H9 (cell line): ENCODE data around the gene ELAC2. TPM values are rescaled to one million over a fixed set of nuclear protein-coding genes. Genes with fewer than 3 reads are reported as not detected.

Source experiments
- DNase-seq: peaks from one replicate; pipeline ENCODE4 v3.0.0-alpha.2; 2017
- H2AFZ ChIP-seq: one replicate; pipeline ENCODE4 v1.6.1; 2013; ENCODE audit warnings: mild to moderate bottlenecking, low read length, control low read depth, moderate library complexity
- H2AK5ac ChIP-seq: 2 replicates; pipeline ENCODE4 v1.6.1; 2013; ENCODE audit warnings: low read length, control low read depth, mixed read lengths; ENCODE audit not compliant: insufficient read length
- H2BK120ac ChIP-seq: one replicate; pipeline ENCODE4 v1.6.1; 2013; ENCODE audit warnings: low read depth, mild to moderate bottlenecking, low read length, control low read depth, inconsistent platforms; ENCODE audit not compliant: poor library complexity, severe bottlenecking
- H2BK12ac ChIP-seq: 2 replicates; pipeline ENCODE4 v1.6.1; 2013; ENCODE audit warnings: low read length, control low read depth, mixed read lengths, low read depth; ENCODE audit not compliant: insufficient read length
- H2BK15ac ChIP-seq: 2 replicates; pipeline ENCODE4 v1.6.1; 2013; ENCODE audit warnings: low read depth, low read length, control low read depth
- H2BK20ac ChIP-seq: one replicate; pipeline ENCODE4 v1.6.1; 2013; ENCODE audit warnings: low read depth, mild to moderate bottlenecking, low read length, control low read depth, inconsistent platforms; ENCODE audit not compliant: poor library complexity, severe bottlenecking
- H2BK5ac ChIP-seq: 2 replicates; pipeline ENCODE4 v1.6.1; 2013; ENCODE audit warnings: low read length, control low read depth, mixed read lengths; ENCODE audit not compliant: insufficient read length
- H3K14ac ChIP-seq: 2 replicates; pipeline ENCODE4 v1.6.1; 2013; ENCODE audit warnings: low read length, control low read depth; ENCODE audit not compliant: insufficient read depth
- H3K18ac ChIP-seq: 2 replicates; pipeline ENCODE4 v1.6.1; 2013; ENCODE audit warnings: low read depth, mild to moderate bottlenecking, mixed read lengths, low read length, control low read depth; ENCODE audit not compliant: insufficient read length
- H3K23ac ChIP-seq: 2 replicates; pipeline ENCODE4 v1.6.1; 2013; ENCODE audit warnings: low read length, control low read depth, mixed read lengths, low read depth; ENCODE audit not compliant: insufficient read length
- H3K23me2 ChIP-seq: 2 replicates; pipeline ENCODE4 v1.6.1; 2013; ENCODE audit warnings: low read depth, mild to moderate bottlenecking, mixed read lengths, low read length, control low read depth; ENCODE audit not compliant: insufficient read length, poor library complexity, severe bottlenecking
- H3K27ac ChIP-seq: 2 replicates; pipeline ENCODE4 v1.5.1; 2013; ENCODE audit warnings: low read length, control low read depth, mixed read lengths, low read depth; ENCODE audit not compliant: insufficient read length
- H3K27me3 ChIP-seq: 2 replicates; pipeline ENCODE4 v1.6.1; 2013; ENCODE audit warnings: low read length, control low read depth, inconsistent platforms; ENCODE audit not compliant: insufficient read depth
- H3K4ac ChIP-seq: 2 replicates; pipeline ENCODE4 v1.6.1; 2013; ENCODE audit warnings: low read depth, mild to moderate bottlenecking, control low read depth, inconsistent platforms, low read length, moderate library complexity
- H3K4me1 ChIP-seq: 2 replicates; pipeline ENCODE4 v1.6.1; 2013; ENCODE audit warnings: low read length, control low read depth, inconsistent platforms; ENCODE audit not compliant: insufficient read depth
- H3K4me2 ChIP-seq: 2 replicates; pipeline ENCODE4 v1.6.1; 2013; ENCODE audit warnings: low read length, control low read depth, mixed read lengths; ENCODE audit not compliant: insufficient read length, insufficient read depth
- H3K56ac ChIP-seq: 2 replicates; pipeline ENCODE4 v1.6.1; 2013; ENCODE audit warnings: low read depth, mild to moderate bottlenecking, mixed read lengths, low read length, control low read depth; ENCODE audit not compliant: insufficient read length
- H3K79me1 ChIP-seq: 2 replicates; pipeline ENCODE4 v1.6.1; 2013; ENCODE audit warnings: low read depth, mild to moderate bottlenecking, moderate library complexity, low read length, control low read depth, inconsistent platforms; ENCODE audit not compliant: insufficient read depth, poor library complexity, severe bottlenecking
- H3K79me2 ChIP-seq: 2 replicates; pipeline ENCODE4 v1.6.1; 2013; ENCODE audit warnings: low read length, control low read depth, inconsistent platforms; ENCODE audit not compliant: insufficient read depth
- H3K9ac ChIP-seq: 2 replicates; pipeline ENCODE4 v1.6.1; 2013; ENCODE audit warnings: low read length, control low read depth, mixed read lengths; ENCODE audit not compliant: insufficient read length; ENCODE audit errors: extremely low read depth
- H3K9me3 ChIP-seq: one replicate; pipeline ENCODE4 v1.6.1; 2013; ENCODE audit warnings: low read depth, low read length, inconsistent platforms; ENCODE audit not compliant: control insufficient read depth
- H3T11ph ChIP-seq: one replicate; pipeline ENCODE4 v1.6.1; 2013; ENCODE audit warnings: mild to moderate bottlenecking, low read length, control low read depth, inconsistent platforms
- H4K20me1 ChIP-seq: one replicate; pipeline ENCODE4 v1.6.1; 2013; ENCODE audit not compliant: control insufficient read depth, insufficient read length, insufficient read depth
- H4K5ac ChIP-seq: 2 replicates; pipeline ENCODE4 v1.6.1; 2013; ENCODE audit warnings: low read depth, mild to moderate bottlenecking, mixed read lengths, low read length, control low read depth; ENCODE audit not compliant: insufficient read length
- H4K8ac ChIP-seq: replicated peaks from 2 replicates; pipeline ENCODE4 v1.6.1; 2013; ENCODE audit warnings: low read length, control low read depth, mixed read lengths, low read depth; ENCODE audit not compliant: insufficient read length
- H4K91ac ChIP-seq: 2 replicates; pipeline ENCODE4 v1.6.1; 2013; ENCODE audit warnings: low read depth, mild to moderate bottlenecking, moderate library complexity, mixed read lengths, low read length, control low read depth; ENCODE audit not compliant: insufficient read length
- H3K27ac Mint-ChIP-seq, 3 experiments: 2 replicates in 2 of 3; 3 replicates in 1 of 3; pipeline ENCODE4 v1.8.0; 2020 to 2021; ENCODE audit warnings: mixed read lengths in 3 of 3, mild to moderate bottlenecking in 1 of 3, moderate library complexity in 1 of 3
- H3K27me3 Mint-ChIP-seq: 2 replicates; pipeline ENCODE4 v1.8.0; 2021; ENCODE audit warnings: low read depth, mild to moderate bottlenecking, moderate library complexity, mixed read lengths
- H3K36me3 Mint-ChIP-seq, 3 experiments: 2 replicates in 2 of 3; 3 replicates in 1 of 3; pipeline ENCODE4 v1.8.0; 2020 to 2021; ENCODE audit warnings: low read depth in 3 of 3, mixed read lengths in 3 of 3; ENCODE audit not compliant: insufficient read depth in 1 of 3
- H3K4me1 Mint-ChIP-seq, 2 experiments: 2 replicates each; pipeline ENCODE4 v1.8.0; 2020; ENCODE audit warnings: mixed read lengths in 2 of 2
- H3K4me3 Mint-ChIP-seq, 2 experiments: 2 replicates in 1 of 2; 3 replicates in 1 of 2; pipeline ENCODE4 v1.8.0; 2020 to 2021; ENCODE audit warnings: mild to moderate bottlenecking in 2 of 2, mixed read lengths in 2 of 2, moderate library complexity in 1 of 2
- H3K9me3 Mint-ChIP-seq, 2 experiments: 2 replicates in 1 of 2; 3 replicates in 1 of 2; pipeline ENCODE4 v1.8.0; 2020; ENCODE audit warnings: mild to moderate bottlenecking in 2 of 2, mixed read lengths in 2 of 2, moderate library complexity in 1 of 2
- CTCF ChIP-seq: fragments of 200-600 bp; sonication (generic); conservative IDR thresholded peaks from 3 replicates; pipeline ENCODE4 v1.8.0; 2021; ENCODE audit warnings: antibody characterized with exemption, mild to moderate bottlenecking
- WGBS: extraction: QIAGEN DNeasy Blood & Tissue Kit; methylation state at CpG from one replicate; pipeline ENCODE4 v1.1.7; 2013; ENCODE audit warnings: missing lambda C conversion rate, low lambda C conversion rate, mixed read lengths; ENCODE audit not compliant: insufficient read length; ENCODE audit errors: extremely low coverage; 5-methylcytosine and 5-hydroxymethylcytosine counted together
- total RNA-seq: library from RNA; stranded (reverse); gene quantifications from 2 replicates; pipeline ENCODE4 v1.2.1, GENCODE V29; 2021

Gene ELAC2
- total RNA-seq, 1 experiment from 2014 or later = 90.7 TPM

GRCh38 chr17:13004336-13004735 is 13.5 kb downstream of the ELAC2 start:
- Histone ChIP-seq H4K20me1 (no peaks in the 10 kb centered on the region), H2AK5ac (no peak overlapping the region), H3K14ac (no peak overlapping the region), H2BK5ac (no peak overlapping the region), H3T11ph (no peak overlapping the region), H4K8ac (no peak overlapping the region), H3K9me3 (no peaks in the 10 kb centered on the region), H3K56ac (no peak overlapping the region), H3K4me2 (no peak overlapping the region), H3K9ac (no peak overlapping the region), H3K4me1 (no peaks in the 10 kb centered on the region), H2AFZ (no peak overlapping the region), H3K79me1 (no peaks in the 10 kb centered on the region), H3K23me2 (no peaks in the 10 kb centered on the region), H3K27ac (no peak overlapping the region), H3K27me3 (no peaks in the 10 kb centered on the region), H4K91ac (no peak overlapping the region), H2BK15ac (no peak overlapping the region), H2BK20ac (no peak overlapping the region), H3K4ac (no peak overlapping the region), H3K18ac (no peak overlapping the region), H2BK120ac (no peak overlapping the region), H4K5ac (no peak overlapping the region), H2BK12ac (no peak overlapping the region), H3K79me2 (no peaks in the 10 kb centered on the region), H3K23ac (no peak overlapping the region)
- no peaks in the 10 kb centered on the region for H3K27me3 Mint-ChIP-seq
- H3K9me3 Mint-ChIP-seq = no peaks in the 10 kb centered on the region
- H3K4me3 Mint-ChIP-seq = no peak overlapping the region
- H3K36me3 Mint-ChIP-seq = peaks cover 24 to 64% (median 55%) of the 10 kb centered on the region in 3 experiments; a peak in 6 of 7 replicates
- no CpG with 5 or more reads among the region's 4 CpGs for WGBS
- no peak for TF ChIP-seq CTCF
- H3K27ac Mint-ChIP-seq = no peak overlapping the region
- H3K4me1 Mint-ChIP-seq = no peaks in the 10 kb centered on the region
- no peak for DNase-seq
